ENCODE data around the gene TBCCD1.

GRCh38 chr3:186497608-186498007 lies 69.5 kb downstream of the TBCCD1 start:
- TF ChIP-seq CTCF (IDR thresholded peaks at IDR 0.05; ENCODE audit: insufficient read depth, low read depth, low read length) (no peak), EZH2 (IDR thresholded peaks at IDR 0.05; ENCODE audit: insufficient read depth, low read length) (no peak)
